H9 (cell line): ENCODE data around the gene NAT8. TPM values are rescaled to one million over a fixed set of nuclear protein-coding genes. Genes with fewer than 3 reads are reported as not detected.

Source experiments
- DNase-seq: peaks from one replicate; pipeline ENCODE4 v3.0.0-alpha.2; 2017
- H2AFZ ChIP-seq: one replicate; pipeline ENCODE4 v1.6.1; 2013; ENCODE audit warnings: mild to moderate bottlenecking, low read length, control low read depth, moderate library complexity
- H2AK5ac ChIP-seq: 2 replicates; pipeline ENCODE4 v1.6.1; 2013; ENCODE audit warnings: low read length, control low read depth, mixed read lengths; ENCODE audit not compliant: insufficient read length
- H2BK120ac ChIP-seq: one replicate; pipeline ENCODE4 v1.6.1; 2013; ENCODE audit warnings: low read depth, mild to moderate bottlenecking, low read length, control low read depth, inconsistent platforms; ENCODE audit not compliant: poor library complexity, severe bottlenecking
- H2BK12ac ChIP-seq: 2 replicates; pipeline ENCODE4 v1.6.1; 2013; ENCODE audit warnings: low read length, control low read depth, mixed read lengths, low read depth; ENCODE audit not compliant: insufficient read length
- H2BK15ac ChIP-seq: 2 replicates; pipeline ENCODE4 v1.6.1; 2013; ENCODE audit warnings: low read depth, low read length, control low read depth
- H2BK20ac ChIP-seq: one replicate; pipeline ENCODE4 v1.6.1; 2013; ENCODE audit warnings: low read depth, mild to moderate bottlenecking, low read length, control low read depth, inconsistent platforms; ENCODE audit not compliant: poor library complexity, severe bottlenecking
- H2BK5ac ChIP-seq: 2 replicates; pipeline ENCODE4 v1.6.1; 2013; ENCODE audit warnings: low read length, control low read depth, mixed read lengths; ENCODE audit not compliant: insufficient read length
- H3K14ac ChIP-seq: 2 replicates; pipeline ENCODE4 v1.6.1; 2013; ENCODE audit warnings: low read length, control low read depth; ENCODE audit not compliant: insufficient read depth
- H3K18ac ChIP-seq: 2 replicates; pipeline ENCODE4 v1.6.1; 2013; ENCODE audit warnings: low read depth, mild to moderate bottlenecking, mixed read lengths, low read length, control low read depth; ENCODE audit not compliant: insufficient read length
- H3K23ac ChIP-seq: 2 replicates; pipeline ENCODE4 v1.6.1; 2013; ENCODE audit warnings: low read length, control low read depth, mixed read lengths, low read depth; ENCODE audit not compliant: insufficient read length
- H3K23me2 ChIP-seq: 2 replicates; pipeline ENCODE4 v1.6.1; 2013; ENCODE audit warnings: low read depth, mild to moderate bottlenecking, mixed read lengths, low read length, control low read depth; ENCODE audit not compliant: insufficient read length, poor library complexity, severe bottlenecking
- H3K27ac ChIP-seq: 2 replicates; pipeline ENCODE4 v1.5.1; 2013; ENCODE audit warnings: low read length, control low read depth, mixed read lengths, low read depth; ENCODE audit not compliant: insufficient read length
- H3K27me3 ChIP-seq: 2 replicates; pipeline ENCODE4 v1.6.1; 2013; ENCODE audit warnings: low read length, control low read depth, inconsistent platforms; ENCODE audit not compliant: insufficient read depth
- H3K4ac ChIP-seq: 2 replicates; pipeline ENCODE4 v1.6.1; 2013; ENCODE audit warnings: low read depth, mild to moderate bottlenecking, control low read depth, inconsistent platforms, low read length, moderate library complexity
- H3K4me1 ChIP-seq: 2 replicates; pipeline ENCODE4 v1.6.1; 2013; ENCODE audit warnings: low read length, control low read depth, inconsistent platforms; ENCODE audit not compliant: insufficient read depth
- H3K4me2 ChIP-seq: 2 replicates; pipeline ENCODE4 v1.6.1; 2013; ENCODE audit warnings: low read length, control low read depth, mixed read lengths; ENCODE audit not compliant: insufficient read length, insufficient read depth
- H3K56ac ChIP-seq: 2 replicates; pipeline ENCODE4 v1.6.1; 2013; ENCODE audit warnings: low read depth, mild to moderate bottlenecking, mixed read lengths, low read length, control low read depth; ENCODE audit not compliant: insufficient read length
- H3K79me1 ChIP-seq: 2 replicates; pipeline ENCODE4 v1.6.1; 2013; ENCODE audit warnings: low read depth, mild to moderate bottlenecking, moderate library complexity, low read length, control low read depth, inconsistent platforms; ENCODE audit not compliant: insufficient read depth, poor library complexity, severe bottlenecking
- H3K79me2 ChIP-seq: 2 replicates; pipeline ENCODE4 v1.6.1; 2013; ENCODE audit warnings: low read length, control low read depth, inconsistent platforms; ENCODE audit not compliant: insufficient read depth
- H3K9ac ChIP-seq: 2 replicates; pipeline ENCODE4 v1.6.1; 2013; ENCODE audit warnings: low read length, control low read depth, mixed read lengths; ENCODE audit not compliant: insufficient read length; ENCODE audit errors: extremely low read depth
- H3K9me3 ChIP-seq: one replicate; pipeline ENCODE4 v1.6.1; 2013; ENCODE audit warnings: low read depth, low read length, inconsistent platforms; ENCODE audit not compliant: control insufficient read depth
- H3T11ph ChIP-seq: one replicate; pipeline ENCODE4 v1.6.1; 2013; ENCODE audit warnings: mild to moderate bottlenecking, low read length, control low read depth, inconsistent platforms
- H4K20me1 ChIP-seq: one replicate; pipeline ENCODE4 v1.6.1; 2013; ENCODE audit not compliant: control insufficient read depth, insufficient read length, insufficient read depth
- H4K5ac ChIP-seq: 2 replicates; pipeline ENCODE4 v1.6.1; 2013; ENCODE audit warnings: low read depth, mild to moderate bottlenecking, mixed read lengths, low read length, control low read depth; ENCODE audit not compliant: insufficient read length
- H4K8ac ChIP-seq: replicated peaks from 2 replicates; pipeline ENCODE4 v1.6.1; 2013; ENCODE audit warnings: low read length, control low read depth, mixed read lengths, low read depth; ENCODE audit not compliant: insufficient read length
- H4K91ac ChIP-seq: 2 replicates; pipeline ENCODE4 v1.6.1; 2013; ENCODE audit warnings: low read depth, mild to moderate bottlenecking, moderate library complexity, mixed read lengths, low read length, control low read depth; ENCODE audit not compliant: insufficient read length
- H3K27ac Mint-ChIP-seq, 3 experiments: 2 replicates in 2 of 3; 3 replicates in 1 of 3; pipeline ENCODE4 v1.8.0; 2020 to 2021; ENCODE audit warnings: mixed read lengths in 3 of 3, mild to moderate bottlenecking in 1 of 3, moderate library complexity in 1 of 3
- H3K27me3 Mint-ChIP-seq: 2 replicates; pipeline ENCODE4 v1.8.0; 2021; ENCODE audit warnings: low read depth, mild to moderate bottlenecking, moderate library complexity, mixed read lengths
- H3K36me3 Mint-ChIP-seq, 3 experiments: 2 replicates in 2 of 3; 3 replicates in 1 of 3; pipeline ENCODE4 v1.8.0; 2020 to 2021; ENCODE audit warnings: low read depth in 3 of 3, mixed read lengths in 3 of 3; ENCODE audit not compliant: insufficient read depth in 1 of 3
- H3K4me1 Mint-ChIP-seq, 2 experiments: 2 replicates each; pipeline ENCODE4 v1.8.0; 2020; ENCODE audit warnings: mixed read lengths in 2 of 2
- H3K4me3 Mint-ChIP-seq, 2 experiments: 2 replicates in 1 of 2; 3 replicates in 1 of 2; pipeline ENCODE4 v1.8.0; 2020 to 2021; ENCODE audit warnings: mild to moderate bottlenecking in 2 of 2, mixed read lengths in 2 of 2, moderate library complexity in 1 of 2
- H3K9me3 Mint-ChIP-seq, 2 experiments: 2 replicates in 1 of 2; 3 replicates in 1 of 2; pipeline ENCODE4 v1.8.0; 2020; ENCODE audit warnings: mild to moderate bottlenecking in 2 of 2, mixed read lengths in 2 of 2, moderate library complexity in 1 of 2
- WGBS: extraction: QIAGEN DNeasy Blood & Tissue Kit; methylation state at CpG from one replicate; pipeline ENCODE4 v1.1.7; 2013; ENCODE audit warnings: missing lambda C conversion rate, low lambda C conversion rate, mixed read lengths; ENCODE audit not compliant: insufficient read length; ENCODE audit errors: extremely low coverage; 5-methylcytosine and 5-hydroxymethylcytosine counted together
- total RNA-seq: library from RNA; stranded (reverse); gene quantifications from 2 replicates; pipeline ENCODE4 v1.2.1, GENCODE V29; 2021
- TF ChIP-seq, protein P1 (sequence below): fragments of 200-600 bp; sonication (generic); conservative IDR thresholded peaks from 3 replicates; pipeline ENCODE4 v1.8.0; 2021; ENCODE audit warnings: antibody characterized with exemption, mild to moderate bottlenecking

Gene NAT8
- total RNA-seq, 1 experiment from 2014 or later, result not detected

DNA sequence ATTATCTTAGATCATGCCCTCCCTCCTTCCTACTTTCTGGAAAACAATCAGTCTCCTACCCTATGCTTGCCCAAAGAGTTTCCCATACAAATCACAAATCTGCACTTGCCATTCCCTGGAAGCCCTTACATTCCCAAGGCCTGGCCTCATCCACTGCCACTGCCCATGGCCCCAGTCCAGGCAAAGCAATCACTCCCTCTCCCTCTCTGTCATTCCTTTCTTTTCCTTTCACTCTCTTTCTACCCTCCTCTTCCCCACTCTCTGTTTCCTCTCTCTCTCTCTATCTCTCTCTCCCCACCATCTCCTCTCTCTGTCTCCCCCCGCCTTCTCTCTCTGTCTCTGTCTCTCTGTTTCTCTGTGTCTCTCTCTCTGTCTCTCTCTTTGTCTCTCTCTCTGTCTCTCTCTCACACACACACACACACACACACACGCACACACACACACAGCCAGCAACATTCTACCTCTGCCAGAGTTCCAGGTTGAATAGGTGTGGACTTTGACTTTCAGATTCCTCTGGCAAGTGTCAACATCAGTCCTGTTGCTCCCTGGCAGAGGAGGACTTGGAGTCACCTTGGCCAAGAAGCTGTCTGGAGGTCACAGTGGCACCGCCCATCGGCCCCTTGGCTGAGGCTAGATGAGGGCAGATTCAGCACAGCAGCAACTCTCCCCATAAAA, 43.7 kb upstream of the NAT8 start:
- Histone ChIP-seq H2BK5ac (no peak overlapping the region), H3K27ac (no peak overlapping the region), H2BK20ac (no peak overlapping the region), H3K27me3 (no peaks in the 10 kb centered on the region), H2BK120ac (no peak overlapping the region), H3K79me1 (no peaks in the 10 kb centered on the region), H3K14ac (no peak overlapping the region), H2BK12ac (no peak overlapping the region), H4K91ac (no peak overlapping the region), H3K23ac (no peak overlapping the region), H3K9ac (no peak overlapping the region), H3K18ac (no peak overlapping the region), H3K9me3 (no peaks in the 10 kb centered on the region), H4K8ac (no peak overlapping the region), H3K4me2 (no peak overlapping the region), H4K20me1 (no peaks in the 10 kb centered on the region), H3K4ac (no peak overlapping the region), H3K56ac (no peak overlapping the region), H4K5ac (no peak overlapping the region), H3K23me2 (no peaks in the 10 kb centered on the region), H2AK5ac (no peak overlapping the region), H3K79me2 (no peaks in the 10 kb centered on the region), H3K4me1 (no peaks in the 10 kb centered on the region), H2AFZ (no peak overlapping the region), H2BK15ac (no peak overlapping the region), H3T11ph (no peak overlapping the region)
- no peak for DNase-seq
- WGBS, result no CpG with 5 or more reads among the region's 4 CpGs
- Mint-ChIP-seq H3K27ac (no peak overlapping the region), H3K27me3 (peaks cover 41% of the 10 kb centered on the region), H3K9me3 (peaks cover 0 to 13% of the 10 kb centered on the region in 2 experiments; a peak in 3 of 5 replicates), H3K36me3 (no peaks in the 10 kb centered on the region; a peak in 1 of 7 replicates), H3K4me1 (peaks cover 2% of the 10 kb centered on the region in 2 experiments; a peak in 1 of 4 replicates), H3K4me3 (no peak overlapping the region)
- TF ChIP-seq, protein P1, sequence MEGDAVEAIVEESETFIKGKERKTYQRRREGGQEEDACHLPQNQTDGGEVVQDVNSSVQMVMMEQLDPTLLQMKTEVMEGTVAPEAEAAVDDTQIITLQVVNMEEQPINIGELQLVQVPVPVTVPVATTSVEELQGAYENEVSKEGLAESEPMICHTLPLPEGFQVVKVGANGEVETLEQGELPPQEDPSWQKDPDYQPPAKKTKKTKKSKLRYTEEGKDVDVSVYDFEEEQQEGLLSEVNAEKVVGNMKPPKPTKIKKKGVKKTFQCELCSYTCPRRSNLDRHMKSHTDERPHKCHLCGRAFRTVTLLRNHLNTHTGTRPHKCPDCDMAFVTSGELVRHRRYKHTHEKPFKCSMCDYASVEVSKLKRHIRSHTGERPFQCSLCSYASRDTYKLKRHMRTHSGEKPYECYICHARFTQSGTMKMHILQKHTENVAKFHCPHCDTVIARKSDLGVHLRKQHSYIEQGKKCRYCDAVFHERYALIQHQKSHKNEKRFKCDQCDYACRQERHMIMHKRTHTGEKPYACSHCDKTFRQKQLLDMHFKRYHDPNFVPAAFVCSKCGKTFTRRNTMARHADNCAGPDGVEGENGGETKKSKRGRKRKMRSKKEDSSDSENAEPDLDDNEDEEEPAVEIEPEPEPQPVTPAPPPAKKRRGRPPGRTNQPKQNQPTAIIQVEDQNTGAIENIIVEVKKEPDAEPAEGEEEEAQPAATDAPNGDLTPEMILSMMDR, result no peak
